Measurements from ENCODE around the gene TMC1. TPM values are rescaled to one million over a fixed set of nuclear protein-coding genes. Genes with fewer than 3 reads are reported as not detected.

TMC1 gene
- total RNA-seq, 2 donors from 2014 or later: not detected

DNA sequence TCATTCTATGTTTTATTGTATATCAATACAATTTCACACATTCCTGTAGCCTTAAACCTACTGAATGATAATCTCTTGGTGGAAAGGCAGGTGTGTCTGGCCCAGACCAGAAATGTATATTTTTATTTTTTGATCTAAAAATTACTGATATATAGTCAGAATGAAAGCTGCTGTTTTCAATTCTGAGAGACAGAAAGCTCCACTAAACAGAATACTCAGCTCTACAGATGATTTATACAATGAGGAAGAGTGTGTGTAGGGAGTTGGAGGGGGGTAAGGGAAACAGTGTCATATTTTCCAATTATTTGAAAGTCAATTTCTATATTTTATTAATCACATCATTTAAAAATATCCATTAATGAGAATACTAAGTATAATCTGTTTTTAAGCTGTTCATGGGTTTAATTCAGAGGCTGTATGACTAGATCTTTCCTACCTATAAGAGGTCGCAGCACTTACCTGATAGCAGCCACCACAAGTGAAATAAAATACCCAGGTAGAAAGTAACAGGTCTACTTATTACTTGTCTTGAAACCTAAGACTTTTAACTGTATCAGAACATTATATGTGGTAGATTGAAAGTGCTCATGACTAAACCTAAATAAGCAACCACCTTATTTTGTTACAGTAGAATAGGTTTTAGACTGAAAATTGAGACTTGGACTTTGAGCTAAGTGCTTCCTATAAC is 183.4 kb downstream of the TMC1 start:
- DNase-seq (ENCODE audit: low spot score) (no peak), ATAC-seq (no peak)
- Mint-ChIP-seq H3K36me3 (no peaks in the 10 kb centered on the region), H3K9me3 (peaks cover 3% of the 10 kb centered on the region), H3K4me3 (no peak overlapping the region), H3K4me1 (ENCODE audit: low read depth in 2 of 2) (no peaks in the 10 kb centered on the region), H3K27me3 (peaks cover 0 to 4% of the 10 kb centered on the region in 2 donors), H3K27ac (no peak overlapping the region)

DNA sequence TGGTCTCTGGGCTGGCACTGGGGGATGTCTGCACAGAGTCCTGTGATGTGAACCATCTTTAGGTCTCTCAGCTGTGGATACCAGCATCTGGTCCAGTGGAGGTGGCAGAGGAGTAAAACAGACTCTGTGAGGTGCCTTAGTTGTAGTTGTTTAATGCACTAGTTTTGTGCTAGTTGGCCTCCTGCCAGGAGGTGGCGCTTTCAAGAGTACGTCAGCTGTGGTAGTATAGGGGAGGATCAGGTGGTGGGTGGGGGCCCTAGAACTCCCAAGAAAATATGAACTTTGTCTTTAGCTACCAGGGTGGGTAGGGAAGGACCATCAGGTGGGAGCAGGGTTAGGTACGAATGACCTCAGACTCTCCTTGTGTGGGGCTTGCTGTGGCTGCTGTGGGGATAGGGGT is 197.1 kb downstream of the TMC1 start:
- Mint-ChIP-seq H3K27me3 (peaks cover 0 to 21% of the 10 kb centered on the region in 2 donors), H3K27ac (no peak overlapping the region), H3K4me3 (no peak overlapping the region), H3K36me3 (no peaks in the 10 kb centered on the region), H3K4me1 (ENCODE audit: low read depth in 2 of 2) (no peaks in the 10 kb centered on the region), H3K9me3 (peaks cover 11% of the 10 kb centered on the region)
- DNase-seq (ENCODE audit: low spot score): no peak
- ATAC-seq: no peak

DNA sequence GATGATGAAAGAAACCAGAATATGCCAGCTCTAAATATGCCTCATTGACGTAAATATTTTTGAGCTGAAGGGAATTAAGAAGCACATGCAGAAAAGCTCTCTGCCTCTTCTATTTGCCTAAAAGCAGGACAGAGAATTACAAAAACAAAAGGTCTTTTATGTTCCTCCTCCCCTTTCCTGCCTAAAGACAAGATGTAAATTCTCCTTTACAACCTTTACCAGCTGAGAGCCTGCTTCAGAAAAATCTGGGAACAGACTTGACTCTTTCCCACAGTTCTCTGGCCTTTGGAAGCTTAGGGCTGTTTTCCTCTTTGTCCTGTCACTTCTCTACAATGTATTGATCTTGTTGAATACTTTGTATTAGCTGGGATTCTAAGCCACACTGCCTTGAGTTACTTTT is 199.7 kb downstream of the TMC1 start:
- Mint-ChIP-seq H3K27ac (no peak overlapping the region), H3K4me3 (no peak overlapping the region), H3K36me3 (no peaks in the 10 kb centered on the region), H3K9me3 (no peaks in the 10 kb centered on the region), H3K4me1 (ENCODE audit: low read depth in 2 of 2) (no peaks in the 10 kb centered on the region), H3K27me3 (peaks cover 0 to 6% of the 10 kb centered on the region in 2 donors)
- no peak for DNase-seq (ENCODE audit: low spot score)
- no peak for ATAC-seq

DNA sequence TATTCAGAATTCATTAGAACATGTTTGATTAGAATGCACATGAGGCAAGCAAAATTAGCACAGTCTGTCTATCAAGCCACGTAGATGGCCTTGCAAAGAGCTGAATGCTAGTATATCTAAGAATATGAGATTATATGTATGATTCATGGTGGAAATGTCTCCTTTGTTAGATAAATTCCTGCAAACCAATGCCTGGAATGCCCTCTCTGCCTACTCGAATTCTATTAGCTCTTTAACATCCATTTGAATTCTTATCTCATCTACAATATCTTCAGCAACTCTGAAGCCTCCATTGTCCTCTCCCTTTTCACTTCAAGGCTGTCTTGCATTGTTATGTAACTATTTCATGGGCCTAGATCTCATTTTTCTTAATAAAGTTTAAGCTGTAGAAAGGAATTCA is 205.5 kb downstream of the TMC1 start:
- H3K27ac Mint-ChIP-seq: no peak overlapping the region
- no peaks in the 10 kb centered on the region for H3K9me3 Mint-ChIP-seq
- H3K36me3 Mint-ChIP-seq: no peaks in the 10 kb centered on the region
- DNase-seq (ENCODE audit: low spot score): no peak
- no peak for ATAC-seq
- H3K4me1 Mint-ChIP-seq (ENCODE audit: low read depth in 2 of 2): no peaks in the 10 kb centered on the region
- H3K27me3 Mint-ChIP-seq: peaks cover 0 to 5% of the 10 kb centered on the region in 2 donors
- H3K4me3 Mint-ChIP-seq: no peak overlapping the region

DNA sequence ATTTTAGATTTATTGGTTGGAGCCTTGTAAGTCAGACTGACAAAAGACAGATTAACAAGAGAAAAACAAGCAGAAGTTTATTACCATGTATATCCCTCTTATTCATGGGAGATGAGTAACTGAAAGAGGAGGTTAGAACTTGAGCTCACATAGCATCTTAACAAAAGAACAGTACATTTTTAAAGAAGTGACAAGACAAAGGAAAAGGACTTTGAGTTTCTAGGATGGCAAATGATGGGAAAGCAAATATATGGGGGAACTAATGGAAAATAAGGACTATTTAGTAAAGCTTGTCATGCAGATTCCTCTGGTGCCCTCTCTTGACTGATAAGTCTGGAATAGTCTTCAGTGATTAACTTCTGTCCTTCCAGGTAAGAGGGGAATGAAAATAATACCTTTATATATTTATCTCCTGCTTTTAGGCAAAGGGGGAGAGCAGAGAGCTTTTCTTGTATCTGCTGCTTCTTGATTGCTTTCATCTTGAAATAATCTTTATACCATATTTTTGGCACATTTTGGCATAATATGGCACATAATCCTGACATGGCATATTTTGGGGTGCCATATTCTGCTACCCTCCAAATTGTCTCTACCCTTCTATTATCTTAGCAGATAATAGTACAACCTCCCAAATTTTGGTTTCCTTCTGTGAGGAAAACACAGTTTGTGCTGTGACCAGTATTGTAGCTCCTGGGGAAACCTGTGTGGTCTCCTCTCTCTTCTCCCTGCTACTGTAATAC is 206.8 kb downstream of the TMC1 start:
- ATAC-seq (no peak), DNase-seq (ENCODE audit: low spot score) (no peak)
- H3K36me3 Mint-ChIP-seq: no peaks in the 10 kb centered on the region
- H3K4me3 Mint-ChIP-seq: no peak overlapping the region
- H3K4me1 Mint-ChIP-seq (ENCODE audit: low read depth in 2 of 2): no peaks in the 10 kb centered on the region
- no peak overlapping the region for H3K27ac Mint-ChIP-seq
- H3K27me3 Mint-ChIP-seq: peaks cover 0 to 5% of the 10 kb centered on the region in 2 donors
- no peaks in the 10 kb centered on the region for H3K9me3 Mint-ChIP-seq

DNA sequence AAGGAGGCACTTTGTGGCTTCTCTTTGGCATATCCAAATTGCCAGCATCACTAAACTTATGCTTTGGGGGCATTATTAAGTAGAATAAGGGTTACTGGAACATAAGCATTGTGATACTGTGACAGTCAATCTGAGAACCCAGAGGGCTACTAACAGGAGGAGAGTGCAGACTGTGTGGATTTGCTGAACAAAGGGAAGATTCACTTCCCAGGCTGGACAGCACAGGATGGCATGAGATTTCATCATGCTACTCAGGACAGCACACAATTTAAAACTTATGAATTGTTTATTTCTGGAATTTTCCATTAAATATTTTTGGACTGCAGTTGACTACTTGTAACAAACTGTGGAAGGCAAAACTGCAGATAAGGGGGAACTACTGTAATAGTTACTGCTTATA is 212.5 kb downstream of the TMC1 start:
- Mint-ChIP-seq H3K4me3 (no peak overlapping the region), H3K27me3 (peaks cover 0 to 7% of the 10 kb centered on the region in 2 donors), H3K4me1 (ENCODE audit: low read depth in 2 of 2) (no peaks in the 10 kb centered on the region), H3K36me3 (no peaks in the 10 kb centered on the region), H3K9me3 (no peaks in the 10 kb centered on the region), H3K27ac (no peak overlapping the region)
- DNase-seq (ENCODE audit: low spot score) (no peak), ATAC-seq (no peak)

DNA sequence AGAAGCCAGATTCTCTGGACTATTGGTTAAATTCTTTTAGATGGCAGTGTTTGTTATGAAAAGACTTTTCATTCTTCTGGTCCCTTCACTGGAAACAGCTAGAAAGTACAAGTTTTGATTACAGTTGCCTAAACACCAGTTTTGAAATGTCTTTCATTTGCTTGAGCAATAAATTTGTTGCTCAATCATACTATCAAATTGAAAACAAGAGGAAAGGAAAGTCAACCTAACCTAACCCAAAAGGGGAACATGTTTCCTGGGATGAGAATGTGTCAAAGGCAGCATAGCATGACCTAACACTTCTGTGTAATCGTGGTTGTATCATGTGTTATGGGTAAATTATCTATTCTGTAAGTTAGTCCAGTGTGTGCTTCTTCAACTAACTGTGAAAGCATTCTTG is 213.2 kb downstream of the TMC1 start:
- ATAC-seq: no peak

DNA sequence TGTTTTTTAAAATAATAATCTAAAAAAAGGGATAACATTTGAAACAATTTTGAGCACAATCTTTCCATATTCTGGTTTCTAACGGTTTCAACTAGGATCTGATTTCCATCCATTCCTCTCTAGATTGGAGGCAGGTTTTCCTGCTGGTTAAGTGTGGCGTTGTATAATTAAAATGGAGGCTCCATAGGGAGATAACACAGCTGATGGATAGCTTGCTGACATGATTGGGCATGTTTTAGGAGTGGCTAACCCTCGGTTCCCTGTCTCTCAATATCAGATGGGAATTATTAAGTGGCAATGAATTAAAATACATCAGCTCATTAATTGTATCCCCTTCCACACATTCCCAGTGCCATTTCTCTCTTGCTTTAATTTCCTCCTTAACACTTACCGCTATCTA is 222.4 kb downstream of the TMC1 start:
- Mint-ChIP-seq H3K4me1 (ENCODE audit: low read depth in 2 of 2) (no peaks in the 10 kb centered on the region), H3K27ac (no peak overlapping the region), H3K9me3 (no peaks in the 10 kb centered on the region), H3K27me3 (no peaks in the 10 kb centered on the region), H3K36me3 (no peaks in the 10 kb centered on the region), H3K4me3 (no peak overlapping the region)
- DNase-seq (ENCODE audit: low spot score): no peak
- no peak for ATAC-seq

More for the DNA sequence above, 213.2 kb downstream of the TMC1 start:
- Mint-ChIP-seq H3K27ac (no peak overlapping the region), H3K27me3 (peaks cover 0 to 7% of the 10 kb centered on the region in 2 donors), H3K4me3 (no peak overlapping the region), H3K36me3 (no peaks in the 10 kb centered on the region), H3K9me3 (no peaks in the 10 kb centered on the region), H3K4me1 (ENCODE audit: low read depth in 2 of 2) (no peaks in the 10 kb centered on the region)
- DNase-seq (ENCODE audit: low spot score): no peak

DNA sequence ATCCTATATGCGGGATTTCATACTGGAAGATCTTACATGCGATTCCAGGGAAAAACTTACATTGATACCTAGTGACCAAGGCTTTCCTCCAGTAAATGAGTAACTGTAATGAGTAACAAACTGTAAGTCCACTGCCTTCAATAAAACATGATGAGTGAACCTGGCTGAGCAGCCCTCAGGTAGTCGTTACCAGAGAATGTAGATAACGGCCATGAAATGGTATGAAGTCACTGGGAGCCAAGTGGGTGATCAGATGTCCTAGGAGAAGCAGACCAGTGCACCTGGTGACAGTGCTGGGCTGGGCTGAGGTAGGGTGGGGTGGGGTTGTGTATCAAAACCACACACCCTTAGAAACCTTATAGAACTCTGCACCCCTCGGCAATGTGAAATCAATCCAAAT is 227.9 kb downstream of the TMC1 start:
- Mint-ChIP-seq H3K27me3 (peaks cover 0 to 7% of the 10 kb centered on the region in 2 donors), H3K4me3 (no peak overlapping the region), H3K9me3 (no peaks in the 10 kb centered on the region), H3K27ac (no peak overlapping the region), H3K36me3 (no peaks in the 10 kb centered on the region), H3K4me1 (ENCODE audit: low read depth in 2 of 2) (no peaks in the 10 kb centered on the region)
- DNase-seq (ENCODE audit: low spot score) (no peak), ATAC-seq (no peak)

DNA sequence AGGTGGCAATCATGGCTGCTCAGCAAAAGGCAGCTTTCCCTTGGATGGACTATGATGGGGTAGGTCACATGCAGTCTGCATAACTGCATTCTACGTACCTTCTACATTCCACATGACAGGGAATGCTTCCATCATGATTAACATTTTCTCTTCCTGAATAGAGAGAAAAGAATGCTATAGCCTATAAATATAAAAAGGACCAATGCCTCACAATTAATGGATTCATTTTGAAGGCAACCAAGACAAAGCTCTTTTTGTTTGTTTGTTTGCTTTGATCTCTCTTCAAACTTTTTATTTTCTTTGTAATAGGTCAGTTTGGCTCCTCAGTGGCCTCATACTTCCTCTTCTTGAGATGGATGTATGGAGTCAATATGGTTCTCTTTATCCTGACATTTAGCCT is 230.1 kb downstream of the TMC1 start:
- H3K36me3 Mint-ChIP-seq: no peaks in the 10 kb centered on the region
- no peak overlapping the region for H3K4me3 Mint-ChIP-seq
- no peaks in the 10 kb centered on the region for H3K4me1 Mint-ChIP-seq (ENCODE audit: low read depth in 2 of 2)
- ATAC-seq (no peak), DNase-seq (ENCODE audit: low spot score) (no peak)
- no peaks in the 10 kb centered on the region for H3K9me3 Mint-ChIP-seq
- H3K27ac Mint-ChIP-seq: no peak overlapping the region
- H3K27me3 Mint-ChIP-seq: peaks cover 3 to 7% of the 10 kb centered on the region in 2 donors

DNA sequence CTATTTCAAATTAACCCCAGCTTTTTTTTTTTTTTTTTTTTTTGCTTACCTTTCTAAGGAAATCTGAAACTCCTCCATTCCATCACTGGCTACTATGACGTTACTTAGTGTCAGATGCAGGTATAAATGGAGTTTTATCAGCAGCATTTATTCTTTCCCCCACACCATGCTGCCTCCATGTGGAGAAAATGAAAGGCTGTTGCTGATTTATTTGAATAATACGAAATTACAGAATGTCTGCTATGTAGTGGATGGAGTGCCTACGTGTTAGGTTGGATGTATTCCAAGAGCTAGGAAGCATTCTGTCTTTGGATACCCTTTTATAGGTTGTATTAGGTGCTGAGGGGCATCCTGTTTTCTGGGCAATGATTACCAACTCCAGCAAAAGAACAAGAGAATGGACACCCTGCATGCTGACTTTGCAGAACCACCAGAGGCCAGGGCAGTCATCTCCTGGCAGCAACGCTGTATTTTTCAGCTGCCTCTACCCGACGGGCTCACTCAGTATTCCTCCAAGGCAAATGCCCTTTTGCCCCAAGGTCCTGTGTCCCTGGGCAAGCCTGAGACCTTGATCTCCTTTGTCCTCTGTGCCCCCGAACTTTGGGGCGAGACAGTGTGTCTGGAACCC is 232.0 kb downstream of the TMC1 start:
- Mint-ChIP-seq H3K4me1 (ENCODE audit: low read depth in 2 of 2) (no peaks in the 10 kb centered on the region), H3K36me3 (no peaks in the 10 kb centered on the region), H3K4me3 (no peak overlapping the region), H3K9me3 (no peaks in the 10 kb centered on the region), H3K27me3 (peaks cover 7 to 14% of the 10 kb centered on the region in 2 donors), H3K27ac (no peak overlapping the region)
- ATAC-seq (no peak), DNase-seq (ENCODE audit: low spot score) (no peak)

DNA sequence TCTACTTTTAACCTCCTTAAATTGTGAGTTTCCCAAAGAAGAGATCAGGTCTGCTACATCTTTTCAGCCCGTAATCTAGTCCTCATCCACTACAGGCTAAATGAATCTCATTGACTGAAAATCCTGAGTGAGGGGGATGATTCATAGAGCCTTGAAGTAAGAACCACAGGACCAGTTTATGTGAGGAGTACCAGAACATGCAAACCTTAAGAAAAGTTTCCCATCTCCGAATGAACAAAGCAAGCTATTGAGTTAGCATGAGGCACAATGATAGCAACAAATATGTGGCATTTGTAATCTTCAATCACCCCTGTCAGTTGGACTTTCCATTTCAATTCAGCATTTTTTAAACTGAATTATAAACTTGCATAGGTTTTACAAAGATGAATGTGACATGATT is 234.4 kb downstream of the TMC1 start:
- Mint-ChIP-seq H3K36me3 (no peaks in the 10 kb centered on the region), H3K27ac (no peak overlapping the region), H3K27me3 (peaks cover 10 to 21% of the 10 kb centered on the region in 2 donors), H3K9me3 (no peaks in the 10 kb centered on the region), H3K4me3 (no peak overlapping the region), H3K4me1 (ENCODE audit: low read depth in 2 of 2) (no peaks in the 10 kb centered on the region)
- no peak for DNase-seq (ENCODE audit: low spot score)
- ATAC-seq: no peak

DNA sequence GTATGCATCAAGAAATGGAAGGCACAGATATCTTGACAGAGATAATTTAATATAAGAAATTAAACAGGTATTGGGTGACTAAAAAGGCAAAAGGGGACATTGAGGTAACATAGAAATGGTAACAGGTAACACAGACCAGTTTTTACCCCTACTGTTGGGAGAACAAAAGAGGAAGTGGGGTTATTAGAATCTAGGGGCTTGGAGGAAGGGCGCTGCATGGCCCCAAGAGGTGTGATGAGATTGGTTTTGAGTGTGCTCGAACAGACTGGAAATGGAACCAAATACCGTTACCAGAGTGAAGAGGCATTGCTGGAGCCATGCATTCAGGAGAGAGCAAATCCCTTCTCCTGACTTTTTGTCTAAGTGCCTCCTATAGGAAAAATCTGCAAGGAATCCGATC is 237.5 kb downstream of the TMC1 start:
- no peaks in the 10 kb centered on the region for H3K4me1 Mint-ChIP-seq (ENCODE audit: low read depth in 2 of 2)
- peaks cover 12 to 33% of the 10 kb centered on the region in 2 donors for H3K27me3 Mint-ChIP-seq
- ATAC-seq: no peak
- H3K36me3 Mint-ChIP-seq: no peaks in the 10 kb centered on the region
- no peaks in the 10 kb centered on the region for H3K9me3 Mint-ChIP-seq
- DNase-seq (ENCODE audit: low spot score): no peak
- H3K27ac Mint-ChIP-seq: no peak overlapping the region
- no peak overlapping the region for H3K4me3 Mint-ChIP-seq

DNA sequence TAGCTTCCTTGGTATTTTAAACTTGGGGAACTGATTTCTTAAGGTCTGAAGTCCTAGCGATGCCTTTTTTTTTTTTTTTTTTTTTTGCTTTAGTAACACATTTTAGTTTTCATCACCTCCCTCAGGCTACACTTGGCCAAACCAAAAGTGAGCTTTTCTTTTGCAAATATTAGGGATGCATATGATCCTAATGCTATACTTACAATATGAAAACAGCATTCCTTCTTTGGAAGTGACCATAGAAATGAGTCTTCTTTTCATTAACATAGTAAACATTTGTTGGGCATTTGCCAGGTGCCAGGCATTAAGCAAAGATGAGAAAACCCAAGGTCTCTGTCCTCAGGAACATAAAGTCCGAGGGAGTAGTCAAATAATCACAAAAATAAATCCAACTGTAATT is 241.6 kb downstream of the TMC1 start:
- H3K9me3 Mint-ChIP-seq: no peaks in the 10 kb centered on the region
- H3K36me3 Mint-ChIP-seq: no peaks in the 10 kb centered on the region
- H3K27ac Mint-ChIP-seq: no peak overlapping the region
- H3K4me1 Mint-ChIP-seq (ENCODE audit: low read depth in 2 of 2): no peaks in the 10 kb centered on the region
- H3K4me3 Mint-ChIP-seq: no peak overlapping the region
- peaks cover 7 to 40% of the 10 kb centered on the region in 2 donors for H3K27me3 Mint-ChIP-seq
- ATAC-seq: no peak
- no peak for DNase-seq (ENCODE audit: low spot score)
